GM18873 (cell line): ENCODE data around the gene CDCA7.
"Not testable (repeated sequence)": the region's sequence is repeated elsewhere in the genome, so short reads cannot be mapped to it uniquely, and the experiment has no call there.

Experiments
- ATAC-seq: cut with Tn5 transposase; IDR thresholded peaks from one replicate; pipeline ENCODE4 v1.9.1; 2021; ENCODE audit warnings: mild to moderate bottlenecking, moderate library complexity, moderate number of reproducible peaks; ENCODE audit not compliant: unreplicated experiment, low FRiP score

The CDCA7 gene

DNA sequence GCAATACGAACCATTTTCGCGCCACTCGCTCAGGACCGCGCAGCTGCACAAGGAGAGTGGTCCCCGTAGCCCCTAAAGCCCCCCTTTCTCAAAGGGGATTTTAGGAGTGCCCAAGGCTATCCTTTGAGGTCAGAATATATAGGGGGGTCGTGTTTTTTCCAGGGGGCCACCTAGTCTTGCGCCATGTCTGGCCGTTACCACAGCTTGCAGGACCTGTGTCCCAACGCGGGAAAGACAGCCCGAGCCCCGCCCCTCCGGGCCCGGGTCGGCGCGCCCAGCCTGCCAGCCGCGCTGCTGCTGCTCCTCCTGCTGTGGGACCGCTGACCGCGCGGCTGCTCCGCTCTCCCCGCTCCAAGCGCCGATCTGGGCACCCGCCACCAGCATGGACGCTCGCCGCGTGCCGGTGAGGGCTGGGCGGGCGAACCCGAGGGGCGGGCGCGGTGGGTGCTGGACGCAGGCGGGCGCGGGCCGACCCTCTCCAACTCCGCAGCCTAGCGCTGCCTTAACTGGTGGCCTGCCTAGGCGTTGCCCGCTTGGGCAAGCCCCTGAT lies at the start of gene CDCA7:
TSS of gene CDCA7 (plus strand) at position 291 of the 550 bp plus-strand sequence. CDS start at position 383, 92 bp downstream.
- ATAC-seq = peak; percentile 31

DNA sequence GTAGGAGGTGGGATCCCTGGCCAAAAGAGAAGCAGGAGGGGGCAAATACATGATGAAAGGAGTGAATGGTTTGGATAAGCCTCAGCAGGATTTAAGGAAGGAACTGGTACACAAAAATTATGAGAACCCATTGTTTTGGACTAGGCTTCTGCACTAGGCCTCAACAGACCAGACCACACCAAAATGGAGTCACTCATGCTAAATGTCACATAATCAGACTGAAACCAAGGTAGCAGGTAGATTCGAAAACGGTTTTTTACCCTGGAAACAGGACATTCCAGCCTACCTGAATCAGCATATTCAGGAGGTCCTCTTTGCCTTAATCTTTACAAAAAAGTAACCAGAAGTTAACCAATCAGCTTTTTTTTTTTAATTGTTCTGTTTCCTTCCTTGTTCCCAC lies 49.4 kb upstream of the CDCA7 start:
- no peak for ATAC-seq

DNA sequence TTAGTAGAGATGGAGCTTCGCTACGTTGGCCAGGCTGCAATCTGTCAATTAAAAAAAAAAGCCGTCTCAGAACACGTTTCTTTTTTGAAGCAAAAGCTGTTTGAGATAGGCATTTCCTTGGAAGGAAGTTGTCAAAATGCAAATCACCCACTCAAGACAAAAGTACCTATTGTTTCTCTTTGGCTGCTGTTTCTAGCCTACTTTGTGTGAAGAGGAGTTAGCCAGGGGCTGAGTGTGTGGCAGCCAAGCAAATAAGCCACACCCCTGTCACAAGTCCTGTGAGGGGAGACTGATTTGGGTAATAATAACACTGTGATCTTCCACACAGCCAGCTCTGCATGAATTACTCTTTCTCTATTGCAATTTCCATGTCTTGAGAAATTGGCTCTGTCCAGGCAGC lies 47.4 kb upstream of the CDCA7 start:
- peak; percentile 75 for ATAC-seq

DNA sequence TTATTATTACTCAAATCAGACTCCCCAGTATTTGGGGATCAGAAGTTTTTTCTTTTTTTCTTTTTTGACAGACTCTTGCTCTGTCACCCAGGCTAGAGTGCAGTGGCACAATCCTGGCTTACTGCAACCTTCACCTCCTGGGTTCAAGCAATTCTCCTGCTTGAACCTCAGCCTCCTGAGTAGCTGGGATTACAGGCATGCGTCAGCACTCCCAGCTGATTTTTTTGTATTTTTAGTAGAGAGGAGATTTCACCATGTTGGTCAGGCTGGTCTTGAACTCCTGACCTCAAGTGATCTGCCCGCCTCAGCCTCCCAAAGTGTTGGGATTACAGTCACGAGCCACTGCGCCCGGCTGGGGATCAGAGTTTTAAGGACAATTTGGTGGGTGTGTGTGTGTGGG lies 45.3 kb upstream of the CDCA7 start:
- not testable (repeated sequence) for ATAC-seq

DNA sequence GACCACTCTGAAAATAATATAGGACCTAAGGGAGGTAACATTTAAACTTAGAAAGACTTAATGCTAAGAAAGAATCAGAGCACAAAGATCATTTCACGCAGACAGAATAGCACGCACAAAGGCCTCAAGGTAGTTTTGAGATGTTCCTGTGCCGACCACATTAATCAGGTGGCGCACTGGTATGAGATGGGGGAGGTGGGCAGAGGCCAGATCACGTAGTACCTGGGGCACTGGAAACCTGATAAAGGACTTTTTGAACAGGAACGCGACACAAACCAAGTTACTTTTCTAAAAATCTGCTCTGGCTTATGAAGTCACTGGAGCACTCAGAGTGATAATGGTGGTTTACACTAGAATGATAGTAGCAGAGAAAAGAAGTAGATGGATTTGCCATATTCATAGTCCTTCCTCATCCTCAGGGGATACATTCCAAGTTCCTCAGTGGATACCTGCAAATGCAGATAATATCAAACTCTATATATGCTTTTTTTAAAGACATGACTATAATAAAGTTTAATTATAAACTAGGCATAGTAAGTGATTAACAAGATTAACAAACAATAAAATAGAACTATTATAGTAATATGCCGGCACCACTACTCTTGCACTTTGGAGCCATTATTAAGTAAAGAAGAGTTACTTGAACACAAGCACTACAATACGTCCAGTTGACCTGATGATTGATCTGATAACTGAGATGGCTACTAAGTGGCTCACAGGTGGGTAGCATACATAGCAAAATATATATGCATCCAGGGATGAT lies 42.6 kb upstream of the CDCA7 start:
- ATAC-seq = no peak

DNA sequence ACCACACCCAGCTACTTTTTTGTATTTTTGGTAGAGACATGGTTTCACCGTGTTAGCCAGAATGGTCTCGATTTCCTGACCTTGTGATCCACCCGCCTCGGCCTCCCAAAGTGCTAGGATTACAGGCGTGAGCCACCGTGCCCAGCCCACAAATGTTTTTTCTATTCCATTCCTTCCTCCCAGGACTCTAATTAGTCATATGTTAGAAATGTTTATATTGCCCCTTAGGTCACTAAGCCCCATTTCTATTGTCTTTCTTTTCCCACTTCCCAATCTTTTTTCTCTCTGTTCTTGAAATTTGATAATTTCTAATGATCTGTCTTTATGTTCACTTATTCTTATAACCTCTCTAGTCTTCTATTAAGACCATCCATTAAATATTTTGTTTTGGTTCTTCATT lies 31.3 kb upstream of the CDCA7 start:
- no peak for ATAC-seq

DNA sequence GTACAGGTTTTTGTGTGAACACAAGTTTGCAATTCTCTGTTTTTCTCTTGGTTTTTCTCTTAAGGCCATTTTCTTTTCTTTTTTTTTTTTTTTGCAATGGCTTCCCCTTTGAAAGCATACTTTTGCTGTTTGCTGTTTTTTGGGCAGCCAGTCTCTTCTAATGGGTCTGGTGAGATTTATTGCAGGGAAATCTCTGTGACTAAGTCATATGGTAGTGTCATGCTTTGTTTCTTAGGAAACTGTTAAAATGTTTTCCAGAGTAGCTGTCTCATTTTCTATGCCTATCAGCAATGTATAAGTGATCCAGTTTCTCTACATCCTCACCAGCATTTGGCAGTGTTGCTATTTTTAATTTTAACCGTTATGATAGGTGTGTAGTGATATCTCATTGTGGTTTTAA lies 27.9 kb upstream of the CDCA7 start:
- no peak for ATAC-seq

DNA sequence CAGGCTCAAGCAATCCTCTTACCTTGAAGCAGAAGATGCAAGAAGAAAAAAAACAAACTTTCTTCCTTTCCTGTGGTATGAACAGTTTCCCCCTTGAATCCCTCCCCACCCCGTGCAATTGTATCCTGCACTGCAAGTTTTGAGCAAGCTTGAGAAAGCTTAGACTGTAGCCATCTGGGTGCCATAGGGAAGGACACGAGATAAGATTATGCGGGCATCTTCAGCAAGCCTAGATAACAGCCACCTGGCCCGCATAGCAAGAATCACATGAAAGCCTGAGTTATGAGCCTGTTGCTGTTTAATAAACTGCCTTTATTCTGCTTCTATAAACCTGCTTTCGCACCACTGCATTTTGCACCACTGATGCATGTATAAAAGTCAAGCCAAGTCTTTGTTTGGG lies 27.3 kb upstream of the CDCA7 start:
- no peak for ATAC-seq

DNA sequence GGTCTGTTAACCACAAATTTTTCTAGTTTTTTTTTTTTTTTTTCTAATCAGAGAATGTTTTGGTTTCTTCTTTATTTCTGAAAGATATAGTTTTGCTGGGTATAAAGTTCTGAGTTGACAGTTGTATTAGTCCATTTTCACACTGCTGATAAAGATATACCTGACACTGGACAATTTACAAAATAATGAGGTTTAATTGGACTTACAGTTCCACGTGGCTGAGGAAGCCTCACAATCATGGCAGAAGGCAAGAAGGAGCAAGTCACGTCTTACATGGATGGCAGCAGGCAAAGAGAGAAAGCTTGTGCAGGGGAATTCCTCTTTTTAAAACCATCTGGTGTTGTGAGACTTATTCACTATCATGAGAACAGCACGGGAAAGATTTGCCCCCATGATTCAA lies 21.7 kb upstream of the CDCA7 start:
- not testable (repeated sequence) for ATAC-seq

DNA sequence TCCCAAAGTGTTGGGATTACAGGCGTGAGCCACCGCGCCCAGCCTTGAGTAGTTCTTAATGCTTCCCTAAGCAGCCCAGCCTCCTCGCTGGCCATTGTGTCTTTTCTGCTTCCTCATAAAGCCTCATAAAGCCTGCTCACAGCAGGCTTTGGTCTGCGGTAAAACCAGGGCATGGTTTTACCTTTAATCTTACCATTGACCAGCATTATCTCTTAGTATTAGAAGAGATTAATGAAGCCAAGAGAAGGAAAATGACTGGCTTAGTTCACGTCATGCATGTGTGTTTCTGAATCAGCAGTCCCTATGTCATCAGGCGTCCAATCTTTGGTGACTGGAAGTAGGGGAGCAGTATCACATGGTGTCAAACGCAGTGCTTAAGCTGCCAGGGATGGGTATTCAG lies 14.9 kb upstream of the CDCA7 start:
- no peak for ATAC-seq

DNA sequence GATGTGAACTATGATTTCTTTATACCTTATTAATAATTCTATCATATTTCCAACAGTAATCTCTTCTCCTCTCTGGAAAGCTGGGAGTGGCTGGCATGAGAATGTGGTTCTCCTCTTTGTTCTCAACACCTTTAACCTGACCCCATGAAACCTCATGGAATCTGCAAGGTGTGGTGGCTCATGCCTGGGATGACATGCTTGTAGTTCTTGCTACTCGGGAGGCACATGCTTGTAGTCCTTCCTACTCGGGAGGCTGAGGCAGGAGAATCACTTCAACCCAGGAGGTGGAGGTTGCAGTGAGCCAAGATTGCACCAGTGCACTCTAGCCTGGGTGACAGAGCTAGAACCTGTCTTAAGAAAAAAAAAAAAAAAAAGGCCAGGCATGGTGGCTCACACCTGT lies 10.8 kb upstream of the CDCA7 start:
- ATAC-seq = no peak

DNA sequence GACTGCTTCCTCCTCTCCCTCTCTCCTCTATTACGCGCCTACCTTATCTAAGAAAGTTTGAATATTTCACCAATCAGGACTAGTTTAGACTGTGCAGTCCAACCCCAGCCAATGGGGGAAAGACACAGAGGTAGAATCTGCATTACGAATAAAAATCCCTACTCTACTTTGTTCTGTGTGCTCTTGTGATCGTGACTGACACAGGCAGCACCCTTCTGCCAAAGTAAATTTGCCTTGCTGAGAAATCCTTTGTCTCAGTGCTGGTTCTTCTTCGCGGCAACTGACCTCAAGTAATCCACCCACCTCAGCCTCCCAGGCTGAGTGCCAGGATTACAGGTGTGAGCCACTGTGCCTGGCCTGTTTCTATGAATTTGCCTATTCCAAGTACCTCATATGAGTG lies 8.6 kb upstream of the CDCA7 start:
- no peak for ATAC-seq

DNA sequence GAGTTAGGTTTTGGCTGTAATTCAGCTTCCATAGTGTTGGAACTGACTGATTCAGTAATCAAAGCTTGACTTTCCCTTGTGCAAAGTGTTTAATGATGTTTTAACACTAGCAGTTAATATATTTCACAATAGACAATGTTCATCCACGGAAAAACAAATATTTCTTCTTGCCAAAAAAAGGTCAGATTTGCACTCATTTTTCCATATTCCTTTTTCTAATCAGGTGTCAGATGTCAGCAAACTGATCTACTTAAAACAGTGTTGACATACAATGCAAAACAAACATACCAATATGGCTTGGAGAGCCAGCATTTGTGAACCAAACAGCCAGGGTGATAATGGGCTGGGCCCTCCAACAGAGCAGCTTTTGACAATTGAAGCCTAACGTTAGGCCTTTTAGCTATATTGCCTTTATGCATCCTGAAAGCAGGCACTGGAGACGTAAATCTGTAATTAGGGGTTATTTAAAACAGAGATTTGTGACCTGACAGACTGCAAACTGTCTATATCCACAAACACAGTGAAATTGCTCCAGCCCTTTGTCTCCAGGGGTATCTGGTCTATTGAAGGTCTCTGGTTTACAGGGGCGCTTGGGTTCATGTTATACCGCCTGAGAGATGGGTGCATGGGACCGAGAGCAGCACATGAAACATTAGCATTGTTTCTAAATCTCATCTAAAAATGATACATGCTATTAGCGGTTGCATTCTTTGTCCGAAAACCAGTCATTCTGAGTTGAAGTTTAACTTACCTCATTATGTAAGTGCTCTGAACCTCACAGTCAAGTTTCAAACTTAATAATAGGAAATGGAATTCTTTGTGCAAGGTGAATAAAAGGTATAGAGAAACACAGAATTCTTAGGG lies 7.1 kb upstream of the CDCA7 start:
- ATAC-seq = no peak

DNA sequence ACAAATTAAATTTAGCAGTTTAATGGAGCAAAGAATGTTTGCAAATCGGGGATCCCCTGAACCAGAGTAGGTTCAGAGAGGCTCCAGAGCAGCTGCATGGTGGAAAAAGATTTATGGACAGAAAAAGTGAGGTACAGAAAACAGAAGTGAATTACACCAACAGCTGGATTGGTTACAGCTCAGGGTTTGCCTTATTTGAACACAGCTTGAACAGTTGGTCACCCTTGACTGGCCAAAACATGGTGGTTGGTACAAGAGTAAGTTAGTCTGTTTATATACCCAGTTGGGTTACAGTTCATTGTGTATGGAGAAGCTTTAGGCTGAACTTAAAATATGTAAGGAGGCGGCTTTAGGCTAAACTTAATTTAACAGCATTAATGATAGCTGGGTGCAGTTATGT lies 5.4 kb upstream of the CDCA7 start:
- no peak for ATAC-seq

DNA sequence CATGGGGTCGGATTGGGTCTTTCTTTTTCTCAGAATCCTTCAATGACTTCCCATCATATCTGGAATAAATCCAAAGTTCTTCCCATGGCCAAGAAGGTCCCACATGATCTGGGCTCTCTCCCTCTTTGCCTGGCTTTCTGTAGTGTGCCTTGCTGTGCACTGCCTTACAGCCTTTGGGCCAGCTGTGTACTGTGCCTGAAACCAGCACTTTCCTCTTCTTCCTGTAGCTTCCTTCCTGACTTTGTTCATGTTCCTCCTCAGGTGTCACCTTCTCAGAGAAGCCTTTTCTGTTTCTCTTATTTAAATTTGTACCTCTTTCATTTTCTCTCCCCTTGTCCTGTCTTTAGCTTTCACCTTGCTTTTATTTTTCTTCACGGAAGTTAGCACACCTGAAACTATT lies 4.3 kb upstream of the CDCA7 start:
- no peak for ATAC-seq

DNA sequence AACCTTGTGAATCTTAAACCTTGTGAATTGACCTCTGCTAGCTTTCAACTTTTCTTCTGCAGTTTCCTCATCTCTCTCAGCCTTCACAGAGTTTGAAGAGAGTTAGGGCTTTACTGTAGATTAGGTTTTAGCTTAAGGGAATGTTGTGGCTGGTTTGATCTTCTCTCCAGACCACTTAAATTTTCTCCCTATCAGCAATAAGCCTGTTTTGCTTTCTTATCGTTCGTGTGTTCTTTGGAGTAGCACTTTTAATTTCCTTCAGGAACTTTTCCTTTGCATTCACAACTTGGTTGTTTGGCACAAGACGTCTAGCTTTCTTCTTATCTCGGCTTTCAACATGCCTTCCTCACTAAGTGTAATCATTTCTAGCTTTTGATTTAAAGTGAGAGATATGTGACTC lies 2.8 kb upstream of the CDCA7 start:
- ATAC-seq = no peak

DNA sequence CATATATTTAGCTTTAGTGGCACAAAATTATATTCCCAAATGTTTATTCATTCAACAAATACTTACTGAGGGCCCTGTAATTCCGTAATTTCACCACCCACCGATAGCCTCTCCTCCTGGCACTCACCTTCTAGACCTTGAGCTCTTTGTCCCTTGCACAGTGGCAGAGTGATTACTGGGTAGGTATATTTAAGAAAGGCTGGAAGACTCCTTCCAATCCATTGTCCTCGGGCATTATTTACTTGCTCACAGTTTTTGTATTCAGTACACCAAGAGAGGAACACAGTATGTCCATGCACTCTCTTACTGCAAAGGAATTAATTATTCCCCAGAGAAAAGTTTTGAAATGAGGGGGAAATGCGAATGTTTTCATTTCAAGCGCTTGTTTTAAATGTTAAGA lies 1.1 kb upstream of the CDCA7 start:
- ATAC-seq = no peak

DNA sequence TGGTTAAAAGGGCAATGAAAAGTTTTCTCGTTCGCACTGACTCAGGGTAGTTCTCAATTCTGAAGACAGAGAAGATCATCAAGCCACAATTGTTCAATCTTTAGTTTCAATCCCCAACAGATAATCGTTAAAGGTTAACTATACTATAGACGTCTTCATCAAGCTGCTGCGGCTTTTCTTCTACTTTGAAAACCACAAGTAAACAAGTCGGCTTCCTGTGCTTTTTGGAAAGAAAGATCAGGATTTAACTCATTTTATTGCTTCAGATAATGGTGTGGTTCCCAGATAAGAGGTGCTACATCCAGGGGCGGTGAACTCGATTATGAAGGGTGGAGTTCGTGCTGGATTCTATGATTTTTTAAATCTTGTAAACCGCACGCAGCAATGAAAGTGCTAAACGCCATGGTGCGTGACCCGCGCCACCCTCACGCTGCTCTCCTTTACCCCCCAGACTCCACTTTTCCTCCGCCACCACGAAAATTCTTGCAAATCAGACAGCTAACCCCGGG lies 545 bp upstream of the CDCA7 start:
- peak; percentile 42 for ATAC-seq

DNA sequence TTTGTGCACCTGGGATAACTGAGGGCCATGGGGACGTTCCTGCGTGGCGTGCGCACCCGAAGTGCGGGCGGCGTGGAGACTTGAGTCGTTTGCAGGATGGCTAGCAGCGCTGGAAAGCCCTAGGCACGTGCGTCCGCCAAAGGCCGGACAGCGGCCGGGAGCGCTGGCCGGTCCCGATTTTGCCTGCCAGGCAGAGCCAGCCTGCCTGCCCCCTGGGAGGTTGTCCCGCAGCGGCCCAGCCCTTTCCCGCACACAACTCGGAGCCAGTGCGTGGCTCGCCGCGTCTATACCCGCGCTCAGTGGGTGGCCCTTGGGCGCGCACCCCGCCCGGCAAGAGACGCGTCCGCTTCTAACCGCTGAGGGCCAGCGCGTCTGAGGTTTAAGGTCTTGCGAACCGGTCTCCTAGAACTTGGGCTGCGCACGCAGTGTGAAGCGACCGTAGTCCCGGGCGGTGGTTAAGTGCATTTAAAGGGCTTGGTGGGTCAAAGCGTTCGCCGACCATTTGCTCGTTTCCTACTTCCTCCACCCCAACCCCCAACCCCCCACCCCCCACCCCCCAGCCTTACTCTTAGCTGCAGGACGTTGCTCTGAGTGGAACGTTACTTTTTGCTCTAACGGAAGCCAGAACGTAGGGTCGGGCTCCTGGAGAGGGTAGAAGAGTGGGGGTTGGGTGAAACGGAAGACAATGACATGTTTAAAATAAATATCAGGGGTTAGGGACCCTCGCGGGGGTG lies 627 bp downstream of the CDCA7 start:
- peak; percentile 20 for ATAC-seq

DNA sequence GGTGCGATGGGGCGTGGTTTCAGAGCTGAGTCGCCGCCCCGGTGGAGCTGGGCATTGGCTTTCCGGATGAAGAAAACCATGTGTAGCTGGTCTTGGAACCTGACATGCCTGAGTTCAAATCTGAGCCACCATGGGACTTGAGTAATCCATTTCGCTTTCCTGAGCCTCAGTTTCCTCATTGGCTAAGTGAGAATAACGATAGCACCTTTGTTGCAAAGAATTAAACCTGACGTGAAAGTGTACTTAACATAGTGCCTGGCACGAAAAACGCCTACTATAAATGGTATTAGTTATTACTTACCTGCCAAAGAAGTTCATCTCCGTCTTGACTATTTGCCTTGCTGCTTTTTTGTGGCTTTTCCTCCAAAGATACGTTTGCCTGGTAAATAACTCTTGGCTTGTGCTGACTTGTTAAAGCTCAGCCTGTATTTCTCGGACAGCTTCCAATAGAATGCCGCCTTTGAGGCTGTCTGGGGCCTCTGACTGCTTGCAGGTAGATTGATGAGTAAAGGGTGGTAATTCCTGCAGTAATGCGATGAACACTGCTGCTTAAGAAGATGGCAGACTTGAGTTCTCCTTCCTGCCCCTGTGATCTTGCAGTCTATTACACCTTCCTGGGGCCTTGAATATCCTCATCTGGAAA lies 1.3 kb downstream of the CDCA7 start:
- peak; percentile 1 for ATAC-seq
